HepG2 (cell line): ENCODE results near the gene CCDC69. TPM values are rescaled to one million over a fixed set of nuclear protein-coding genes. Genes with fewer than 3 reads are reported as not detected.
A peak's percentile ranks its signal among the peaks of the same experiment; 100 is the strongest.

ENCODE experiments used
- ATF7 ChIP-seq, 2 experiments: fragments of 450-650 bp in 1 of 2; sonication (generic) in 1 of 2; formaldehyde crosslinking in 1 of 2; IDR thresholded peaks; 2 replicates each; pipeline versions ENCODE4 v1.4.0 to v1.6.1; 2016 to 2020; ENCODE audit warnings: antibody characterized with exemption in 1 of 2, mild to moderate bottlenecking in 1 of 2, missing genetic modification reagents in 1 of 2
- ETV5 ChIP-seq: IDR thresholded peaks from 2 replicates; pipeline ENCODE4 v1.6.1; 2018; ENCODE audit warnings: missing biosample characterization, missing genetic modification reagents, inconsistent platforms, borderline replicate concordance
- GABPA ChIP-seq, 2 experiments: IDR thresholded peaks; 2 replicates each; pipeline ENCODE4 v1.6.1; 2011 to 2016; ENCODE audit warnings: low read depth in 2 of 2, low read length in 1 of 2, missing biosample characterization in 1 of 2, missing genetic modification characterization in 1 of 2
- HNF4G ChIP-seq, 2 experiments: sonication (generic) in 1 of 2; formaldehyde crosslinking in 1 of 2; IDR thresholded peaks; 2 replicates each; pipeline versions ENCODE4 v1.4.0 to v1.6.1; 2011 to 2020; ENCODE audit warnings: borderline replicate concordance in 2 of 2, low read depth in 2 of 2, mild to moderate bottlenecking in 2 of 2, low read length in 1 of 2, missing genetic modification reagents in 1 of 2, moderate library complexity in 1 of 2
- IRF1 ChIP-seq: sonication (generic); formaldehyde crosslinking; IDR thresholded peaks from 2 replicates; pipeline ENCODE4 v1.4.0; 2020; ENCODE audit warnings: low read depth, mild to moderate bottlenecking, missing genetic modification reagents
- KAT8 ChIP-seq: IDR thresholded peaks from 2 replicates; pipeline ENCODE4 v1.6.1; 2016; ENCODE audit warnings: missing genetic modification reagents, missing compliant biosample characterization
- KDM1A ChIP-seq: IDR thresholded peaks from 2 replicates; pipeline ENCODE4 v1.6.1; 2016; ENCODE audit warnings: missing compliant biosample characterization
- NFYB ChIP-seq: sonication (generic); formaldehyde crosslinking; IDR thresholded peaks from 2 replicates; pipeline ENCODE4 v1.4.0; 2020; ENCODE audit warnings: missing genetic modification reagents
- NR2C2 ChIP-seq: sonication (generic); formaldehyde crosslinking; IDR thresholded peaks from 2 replicates; pipeline ENCODE4 v1.4.0; 2020; ENCODE audit warnings: missing genetic modification reagents, mild to moderate bottlenecking, moderate library complexity, borderline replicate concordance
- POLR2A ChIP-seq, 2 experiments: IDR thresholded peaks; 2 replicates each; pipeline ENCODE4 v1.6.1; 2011; ENCODE audit warnings: low read depth in 2 of 2, low read length in 2 of 2, mild to moderate bottlenecking in 1 of 2, moderate library complexity in 1 of 2; ENCODE audit not compliant: insufficient read depth in 1 of 2
- POLR2G ChIP-seq: fragments of 200-400 bp; formaldehyde crosslinking; IDR thresholded peaks from 2 replicates; pipeline ENCODE4 v1.6.1; 2018; ENCODE audit warnings: mild to moderate bottlenecking, low read depth, low read length, moderate library complexity
- SAP130 ChIP-seq: IDR thresholded peaks from 2 replicates; pipeline ENCODE4 v1.6.1; 2016; ENCODE audit warnings: low read depth
- SP5 ChIP-seq: IDR thresholded peaks from 2 replicates; pipeline ENCODE4 v1.6.1; 2016; ENCODE audit warnings: low read depth, borderline replicate concordance
- SRSF9 ChIP-seq: fragments of 200-400 bp; formaldehyde crosslinking; IDR thresholded peaks from 2 replicates; pipeline ENCODE4 v1.6.1; 2018; ENCODE audit warnings: borderline replicate concordance, mild to moderate bottlenecking, low read depth, low read length; ENCODE audit not compliant: insufficient read depth, poor library complexity, severe bottlenecking
- TGIF2 ChIP-seq: IDR thresholded peaks from 2 replicates; pipeline ENCODE4 v1.6.1; 2016; ENCODE audit warnings: control low read depth, missing compliant biosample characterization
- TRAFD1 ChIP-seq: sonication (generic); formaldehyde crosslinking; IDR thresholded peaks from 2 replicates; pipeline ENCODE4 v1.5.1; 2020; ENCODE audit warnings: missing genetic modification reagents, mild to moderate bottlenecking, borderline replicate concordance
- YEATS4 ChIP-seq: sonication (generic); formaldehyde crosslinking; IDR thresholded peaks from 2 replicates; pipeline ENCODE4 v1.4.0; 2020; ENCODE audit warnings: missing genetic modification reagents, borderline replicate concordance
- ZBTB1 ChIP-seq: sonication (generic); formaldehyde crosslinking; IDR thresholded peaks from 2 replicates; pipeline ENCODE4 v1.4.0; 2020; ENCODE audit warnings: missing genetic modification reagents, borderline replicate concordance
- ZC3H13 ChIP-seq: sonication (generic); formaldehyde crosslinking; IDR thresholded peaks from 2 replicates; pipeline ENCODE4 v1.8.1; 2023; ENCODE audit warnings: mild to moderate bottlenecking, missing genetic modification reagents, moderate library complexity
- ZNF549 ChIP-seq: sonication (generic); formaldehyde crosslinking; IDR thresholded peaks from 2 replicates; pipeline ENCODE4 v1.5.0; 2020; ENCODE audit warnings: missing genetic modification reagents
- ZNF576 ChIP-seq: sonication (generic); formaldehyde crosslinking; IDR thresholded peaks from 2 replicates; pipeline ENCODE4 v1.4.0; 2020; ENCODE audit warnings: mild to moderate bottlenecking, missing genetic modification reagents
- ZNF780A ChIP-seq: sonication (generic); formaldehyde crosslinking; IDR thresholded peaks from 2 replicates; pipeline ENCODE4 v1.8.0; 2022; ENCODE audit warnings: mild to moderate bottlenecking, missing genetic modification reagents, moderate library complexity
- ZSCAN30 ChIP-seq: sonication (generic); formaldehyde crosslinking; IDR thresholded peaks from 2 replicates; pipeline ENCODE4 v1.5.0; 2020; ENCODE audit warnings: mild to moderate bottlenecking, missing genetic modification reagents
- polyA plus RNA-seq, 8 experiments: library from polyadenylated mRNA; depleted of rRNA in 3 of 8; stranded (reverse) in 7 of 8; unstranded in 1 of 8; fragments of >200 nt; fragmentation: Illumina TruSeq in 4 of 8; extraction: Trizol in 4 of 8; gene quantifications; 2 replicates each; pipeline versions ENCODE4 v1.2.1 to v1.2.3, GENCODE V29; 2011 to 2016; ENCODE audit warnings: low read depth in 4 of 8, missing spikeins in 1 of 8, mixed read lengths in 1 of 8; ENCODE audit not compliant: insufficient read depth in 1 of 8
- total RNA-seq, 5 experiments: library from RNA; depleted of rRNA; stranded (reverse); fragments of >200 nt; fragmentation: Illumina TruSeq; extraction: Trizol; gene quantifications; 2 replicates each; pipeline ENCODE4 v1.2.3, GENCODE V29; 2016; ENCODE audit warnings: low read depth in 1 of 5
- TF ChIP-seq, protein P1 (sequence below): sonication (generic); formaldehyde crosslinking; IDR thresholded peaks from 2 replicates; pipeline ENCODE4 v1.8.0; 2022; ENCODE audit warnings: missing genetic modification reagents, low read depth, mild to moderate bottlenecking, borderline replicate concordance

CCDC69 gene
- total and polyA plus RNA-seq, 2 of the 13 experiments (the other 11 are each of a cell fraction or from before 2014, with no cell fraction given), result 12.2 to 45.2 TPM

DNA sequence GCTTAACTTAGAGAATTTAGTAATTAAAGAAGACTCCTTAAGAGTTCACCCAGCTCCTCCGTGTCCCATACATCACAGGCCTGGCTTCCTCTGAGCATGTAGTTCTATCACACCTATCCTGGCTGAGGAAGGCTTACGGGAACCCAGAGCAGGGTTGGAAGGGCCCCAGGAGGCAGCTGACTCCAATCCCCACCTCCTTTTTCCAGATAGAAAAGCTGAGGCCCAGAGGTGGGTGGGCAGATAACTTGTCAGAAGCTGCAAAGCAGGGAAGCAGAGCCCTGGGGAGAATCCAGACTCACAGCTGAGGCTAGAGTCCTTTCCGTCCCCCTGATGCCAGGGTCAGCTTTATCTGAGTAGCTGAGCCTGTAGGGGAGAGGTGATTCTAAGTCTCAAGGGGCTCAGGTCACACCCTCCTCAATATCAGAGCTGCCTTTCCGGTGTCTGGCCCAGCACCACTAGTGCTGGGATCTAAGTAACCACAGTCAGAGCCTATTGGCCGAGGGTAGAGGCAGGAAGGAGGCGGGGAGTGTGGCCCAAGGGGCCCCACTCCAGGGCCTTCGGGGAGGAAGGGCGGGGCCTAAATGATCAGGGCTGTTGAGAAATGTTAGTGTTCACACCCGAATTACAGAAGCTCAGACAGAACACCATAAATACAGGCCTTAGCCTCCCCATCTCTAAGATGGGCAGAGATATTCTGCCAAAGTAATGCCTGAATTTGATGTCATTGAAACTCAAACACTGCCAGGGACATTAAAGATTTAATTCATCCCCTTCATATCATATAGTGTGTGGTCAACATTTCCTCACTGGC, 9.9 kb downstream of the CCDC69 start (continued):
- no peak for TF ChIP-seq SRSF9
- 0 out of 2 replicates have a peak, but pooled peaks have one; percentile 16 for TF ChIP-seq KDM1A (CRISPR knock-in tag)
- TF ChIP-seq ATF7 (IDR thresholded peaks at IDR 0.05), result no peak
- TF ChIP-seq ATF7 (CRISPR knock-in tag; IDR thresholded peaks at IDR 0.05), result no peak
- no peak for TF ChIP-seq NR2C2 (CRISPR knock-in tag)
- peak; percentile 41; the same call in 1 of the 2 replicates for TF ChIP-seq NFYB (CRISPR knock-in tag)
- no peak for TF ChIP-seq ZSCAN30
- no peak for TF ChIP-seq IRF1 (CRISPR knock-in tag)
- TF ChIP-seq ZNF780A (CRISPR knock-in tag), result no peak
- TF ChIP-seq TGIF2 (CRISPR knock-in tag), result no peak
- no peak for TF ChIP-seq TRAFD1 (CRISPR knock-in tag)
- 0 out of 2 replicates have a peak, but pooled peaks have one; percentile 31 for TF ChIP-seq KAT8
- TF ChIP-seq, protein P1, sequence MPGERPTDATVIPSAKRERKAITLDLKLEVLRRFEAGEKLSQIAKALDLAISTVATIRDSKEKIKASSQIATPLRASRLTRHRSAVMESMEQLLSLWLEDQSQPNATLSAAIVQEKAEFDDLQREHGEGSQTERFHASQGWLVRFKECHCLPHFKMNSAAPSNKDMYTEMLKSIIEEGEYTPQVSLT, result no peak
- no peak for TF ChIP-seq ZNF549
- TF ChIP-seq SAP130 (CRISPR knock-in tag), result peak; percentile 39; the same call in 1 of the 2 replicates
- 0 out of 4 replicates have a peak, but pooled peaks of 1 of the 2 experiments have one; percentile 34 for TF ChIP-seq POLR2A (IDR thresholded peaks at IDR 0.05; ENCODE audit: insufficient read depth in 1 of 2, low read depth in 2 of 2, low read length in 2 of 2)
- no peak for TF ChIP-seq HNF4G (IDR thresholded peaks at IDR 0.05; ENCODE audit: borderline replicate concordance, low read depth, low read length)
- TF ChIP-seq HNF4G (CRISPR knock-in tag; IDR thresholded peaks at IDR 0.05; ENCODE audit: borderline replicate concordance, low read depth), result no peak
- no peak for TF ChIP-seq YEATS4 (CRISPR knock-in tag)
- 0 out of 2 replicates have a peak, but pooled peaks have one; percentile 21 for TF ChIP-seq SP5
- TF ChIP-seq ZNF576, result no peak
- TF ChIP-seq GABPA (IDR thresholded peaks at IDR 0.05; ENCODE audit: low read depth, low read length), result no peak
- peak; percentile 64 for TF ChIP-seq GABPA (CRISPR knock-in tag; IDR thresholded peaks at IDR 0.05; ENCODE audit: low read depth)
- TF ChIP-seq ZC3H13, result no peak
- no peak for TF ChIP-seq ZBTB1 (CRISPR knock-in tag)
- TF ChIP-seq ETV5 (CRISPR knock-in tag), result peak; percentile 51; the same call in 1 of the 2 replicates
- peak; percentile 63; the same call in 1 of the 2 replicates for TF ChIP-seq POLR2G
